Measurements from ENCODE around the gene AFF3. TPM values are rescaled to one million over a fixed set of nuclear protein-coding genes. Genes with fewer than 3 reads are reported as not detected.

Gene AFF3
- total and polyA plus RNA-seq, 4 donors, result 4.2 to 90.9 (median 14.6) TPM

GRCh38 chr2:99810225-99810624 is 332.2 kb downstream of the AFF3 start:
- Histone ChIP-seq H3K9me3 (ENCODE audit: control insufficient read depth in 4 of 4, insufficient read depth in 3 of 4, low read length in 3 of 4) (no peaks in the 10 kb centered on the region), H3K36me3 (ENCODE audit: control insufficient read depth in 4 of 4, insufficient read depth in 4 of 4, low read length in 4 of 4) (no peaks in the 10 kb centered on the region), H3K9ac (ENCODE audit: insufficient read depth in 1 of 2, low read length in 2 of 2) (no peak overlapping the region), H3K4me1 (ENCODE audit: control insufficient read depth in 5 of 5, insufficient read depth in 5 of 5, low read length in 5 of 5) (peaks cover 0 to 8% (median 4%) of the 10 kb centered on the region in 5 donors), H3K27ac (ENCODE audit: low read depth in 1 of 2, low read length in 1 of 2) (no peak overlapping the region), H3K4me3 (no peak overlapping the region), H3K27me3 (ENCODE audit: control insufficient read depth in 3 of 3, insufficient read depth in 3 of 3, low read length in 2 of 3) (no peaks in the 10 kb centered on the region)
- ATAC-seq (ENCODE audit: insufficient read depth, low FRiP score) (no peak), DNase-seq (no peak)
- no peak for TF ChIP-seq CTCF (IDR thresholded peaks at IDR 0.05; ENCODE audit: control extremely low read depth, extremely low read depth)
- WGBS, 2 donors, result 78 to 90% methylated on average over 4 of the region's 4 CpGs

- ATAC-seq (ENCODE audit: insufficient read depth, low FRiP score), result no peak
- no peaks in the 10 kb centered on the region for H3K36me3 ChIP-seq (ENCODE audit: control insufficient read depth in 4 of 4, insufficient read depth in 4 of 4, low read length in 4 of 4)
- DNase-seq, result no peak
- H3K27ac ChIP-seq (ENCODE audit: low read depth in 1 of 2, low read length in 1 of 2), result no peak overlapping the region
- peaks cover 0 to 8% (median 4%) of the 10 kb centered on the region in 5 donors for H3K4me1 ChIP-seq (ENCODE audit: control insufficient read depth in 5 of 5, insufficient read depth in 5 of 5, low read length in 5 of 5)
- no peak overlapping the region for H3K4me3 ChIP-seq
- TF ChIP-seq CTCF (IDR thresholded peaks at IDR 0.05; ENCODE audit: control extremely low read depth, extremely low read depth), result no peak
- no peaks in the 10 kb centered on the region for H3K9me3 ChIP-seq (ENCODE audit: control insufficient read depth in 4 of 4, insufficient read depth in 3 of 4, low read length in 3 of 4)
- no peak overlapping the region for H3K9ac ChIP-seq (ENCODE audit: insufficient read depth in 1 of 2, low read length in 2 of 2)
- H3K27me3 ChIP-seq (ENCODE audit: control insufficient read depth in 3 of 3, insufficient read depth in 3 of 3, low read length in 2 of 3), result no peaks in the 10 kb centered on the region
- WGBS, 2 donors, result 96 to 97% methylated on average over 8 of the region's 8 CpGs
Measured at GRCh38 chr2:99809259-99809900, 333.0 kb downstream of the AFF3 start.

GRCh38 chr2:99808361-99809200 is 333.8 kb downstream of the AFF3 start:
- no peak for TF ChIP-seq CTCF (IDR thresholded peaks at IDR 0.05; ENCODE audit: control extremely low read depth, extremely low read depth)
- H3K27me3 ChIP-seq (ENCODE audit: control insufficient read depth in 3 of 3, insufficient read depth in 3 of 3, low read length in 2 of 3), result no peaks in the 10 kb centered on the region

More at GRCh38 chr2:99808361-99809200, 333.8 kb downstream of the AFF3 start:
- no peak for DNase-seq
- Histone ChIP-seq H3K36me3 (ENCODE audit: control insufficient read depth in 4 of 4, insufficient read depth in 4 of 4, low read length in 4 of 4) (no peaks in the 10 kb centered on the region), H3K4me3 (no peak overlapping the region), H3K9ac (ENCODE audit: insufficient read depth in 1 of 2, low read length in 2 of 2) (no peak overlapping the region), H3K27ac (ENCODE audit: low read depth in 1 of 2, low read length in 1 of 2) (no peak overlapping the region), H3K9me3 (ENCODE audit: control insufficient read depth in 4 of 4, insufficient read depth in 3 of 4, low read length in 3 of 4) (no peaks in the 10 kb centered on the region), H3K4me1 (ENCODE audit: control insufficient read depth in 5 of 5, insufficient read depth in 5 of 5, low read length in 5 of 5) (peaks cover 0 to 8% (median 4%) of the 10 kb centered on the region in 5 donors)
- 87 to 93% methylated on average over 4 of the region's 4 CpGs for WGBS, 2 donors
- no peak for ATAC-seq (ENCODE audit: insufficient read depth, low FRiP score)

All from lung (tissue), 12 donors.